ENCODE data around the gene KCNQ5.
"Not testable (repeated sequence)": the region's sequence is repeated elsewhere in the genome, so short reads cannot be mapped to it uniquely, and the experiment has no call there.

DNA sequence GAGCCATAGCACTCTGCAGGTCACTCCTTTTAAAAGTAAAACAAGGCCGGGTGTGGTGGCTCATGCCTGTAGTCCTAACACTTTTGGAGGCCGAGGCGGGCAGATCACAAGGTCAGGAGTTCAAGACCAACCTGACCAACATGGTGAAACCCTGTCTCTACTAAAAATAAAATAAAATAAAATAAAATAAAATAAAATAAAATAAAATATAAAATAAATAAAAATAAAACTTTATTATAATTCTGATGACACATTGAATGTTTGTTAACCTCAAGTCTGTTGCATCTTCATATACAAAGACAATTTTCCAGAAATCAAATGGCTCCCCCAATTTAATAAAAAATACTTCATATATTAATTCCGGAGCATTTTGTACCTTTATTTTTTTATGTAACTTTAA lies 571.4 kb downstream of the KCNQ5 start:
- TF ChIP-seq, protein P1, sequence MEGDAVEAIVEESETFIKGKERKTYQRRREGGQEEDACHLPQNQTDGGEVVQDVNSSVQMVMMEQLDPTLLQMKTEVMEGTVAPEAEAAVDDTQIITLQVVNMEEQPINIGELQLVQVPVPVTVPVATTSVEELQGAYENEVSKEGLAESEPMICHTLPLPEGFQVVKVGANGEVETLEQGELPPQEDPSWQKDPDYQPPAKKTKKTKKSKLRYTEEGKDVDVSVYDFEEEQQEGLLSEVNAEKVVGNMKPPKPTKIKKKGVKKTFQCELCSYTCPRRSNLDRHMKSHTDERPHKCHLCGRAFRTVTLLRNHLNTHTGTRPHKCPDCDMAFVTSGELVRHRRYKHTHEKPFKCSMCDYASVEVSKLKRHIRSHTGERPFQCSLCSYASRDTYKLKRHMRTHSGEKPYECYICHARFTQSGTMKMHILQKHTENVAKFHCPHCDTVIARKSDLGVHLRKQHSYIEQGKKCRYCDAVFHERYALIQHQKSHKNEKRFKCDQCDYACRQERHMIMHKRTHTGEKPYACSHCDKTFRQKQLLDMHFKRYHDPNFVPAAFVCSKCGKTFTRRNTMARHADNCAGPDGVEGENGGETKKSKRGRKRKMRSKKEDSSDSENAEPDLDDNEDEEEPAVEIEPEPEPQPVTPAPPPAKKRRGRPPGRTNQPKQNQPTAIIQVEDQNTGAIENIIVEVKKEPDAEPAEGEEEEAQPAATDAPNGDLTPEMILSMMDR (IDR thresholded peaks at IDR 0.05; ENCODE audit: insufficient read depth, low read length, poor library complexity, severe bottlenecking): not testable (repeated sequence)
- TF ChIP-seq EZH2phosphoT487 (conservative IDR thresholded peaks at IDR 0.05; ENCODE audit: low read length): not testable (repeated sequence)

All from SU-DHL-6 (cell line).